ACHN (cell line): Measurements from ENCODE around the gene EDAR.

Source experiments
- DNase-seq: peaks from one replicate; pipeline ENCODE4 v3.0.0-alpha.2; 2015
- in situ Hi-C: cut with HindIII; loops from 2 replicates; pipeline ENCODE4 v1.10.0; 2017; ENCODE audit warnings: low sequenced_read_pairs, low pct_ligation_motif_present, low pct_unique_long_range_greater_than_20kb

Gene EDAR

DNA sequence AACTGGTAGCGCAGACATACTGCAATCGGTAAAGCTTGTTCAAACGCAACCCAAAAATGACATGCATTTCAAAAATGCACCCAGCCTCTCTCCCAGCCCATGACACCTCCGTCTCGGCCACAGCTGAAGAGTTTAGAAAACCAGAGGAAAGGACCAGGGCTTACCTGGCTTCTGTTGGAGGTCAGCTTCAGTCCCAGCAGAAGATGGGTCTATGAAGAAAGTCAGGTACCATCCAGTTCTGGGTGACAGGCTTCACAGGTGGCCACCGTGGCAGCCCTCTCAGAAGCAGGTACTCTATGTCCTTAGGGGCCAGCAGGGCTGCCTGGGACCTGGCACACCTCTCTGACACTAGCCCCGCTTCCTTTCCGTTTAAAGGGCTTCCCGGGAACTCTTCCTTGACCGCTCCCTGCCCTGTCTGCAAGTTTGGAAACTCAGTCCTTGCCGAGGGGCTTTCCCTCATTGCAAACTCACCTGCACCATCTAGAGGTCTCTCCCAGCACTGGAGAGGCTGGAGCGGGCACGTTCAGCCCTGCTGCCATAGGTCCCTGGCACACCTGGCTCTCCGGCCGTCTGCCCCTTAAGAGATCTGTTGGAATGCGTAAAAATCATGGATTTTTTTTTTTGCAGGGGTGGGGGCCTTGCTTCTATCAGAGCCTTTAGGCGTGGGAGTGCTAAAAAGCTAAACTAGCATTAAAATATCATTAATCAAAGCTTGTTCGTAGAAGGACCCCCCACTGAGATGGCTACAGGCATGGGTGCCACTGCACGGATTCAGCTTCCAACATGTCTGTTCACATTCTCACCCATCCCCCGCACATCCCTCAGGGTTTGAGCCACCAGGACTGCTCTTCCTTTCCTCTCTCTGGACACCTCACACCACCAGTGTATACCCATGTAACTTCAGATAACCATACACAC, at the start of gene EDAR:
Gene EDAR, minus strand, starts transcription at position 425 of the 918 bp plus-strand sequence. CDS start 58,206 bp downstream, outside the sequence.
- peak; percentile 54 for DNase-seq
- in situ Hi-C loops: no loop called here

DNA sequence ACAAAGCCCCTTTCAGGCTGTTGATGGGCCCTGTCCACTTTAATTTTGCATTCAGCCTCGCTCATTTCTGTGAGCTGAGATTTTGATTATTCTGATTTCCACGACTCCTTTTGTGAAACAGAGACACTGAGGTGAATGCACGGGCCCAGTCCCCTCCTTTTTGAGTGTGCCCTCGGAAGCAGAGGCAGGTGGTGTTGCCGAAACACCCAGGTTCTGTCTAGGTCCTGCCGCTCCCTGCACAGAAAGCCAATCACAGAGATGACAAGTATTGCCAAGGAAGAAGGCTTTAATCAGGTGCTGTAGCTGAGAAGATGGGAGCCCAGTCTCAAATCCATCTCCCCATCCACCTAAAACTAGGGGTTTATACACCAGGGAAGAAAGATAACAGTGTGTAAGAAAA, 44.2 kb upstream of the EDAR start:
- no peak for DNase-seq
- in situ Hi-C loops: no loop called here

DNA sequence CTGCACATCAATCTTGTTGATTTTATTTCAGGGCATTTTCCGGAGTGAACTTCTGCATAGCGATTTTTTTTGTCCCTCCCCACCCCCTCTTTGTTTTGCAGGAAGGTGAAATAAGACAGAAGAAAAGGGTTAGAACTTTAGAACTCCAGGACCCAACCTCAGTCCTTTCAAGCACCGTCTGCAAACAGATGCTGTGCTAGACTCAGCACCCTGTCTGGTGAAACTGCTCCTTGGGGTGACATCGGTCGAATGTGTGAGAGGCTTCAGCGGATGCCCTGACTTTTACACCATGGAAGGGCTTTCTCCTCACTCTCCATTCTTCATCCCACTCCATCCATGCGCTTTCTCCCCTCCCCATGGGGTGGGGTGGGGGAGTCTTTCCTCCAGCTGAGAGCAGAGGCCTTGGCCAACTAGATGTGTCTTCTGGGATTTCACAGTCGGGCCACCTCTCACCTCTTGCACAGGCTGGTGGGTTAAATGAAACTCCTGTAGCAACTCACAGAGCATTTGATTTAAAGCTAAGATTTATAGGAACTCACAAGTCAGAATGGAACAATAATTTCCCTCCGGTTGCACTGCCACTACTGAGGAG, 43.3 kb upstream of the EDAR start:
- DNase-seq: no peak
- in situ Hi-C loops: no loop called here

DNA sequence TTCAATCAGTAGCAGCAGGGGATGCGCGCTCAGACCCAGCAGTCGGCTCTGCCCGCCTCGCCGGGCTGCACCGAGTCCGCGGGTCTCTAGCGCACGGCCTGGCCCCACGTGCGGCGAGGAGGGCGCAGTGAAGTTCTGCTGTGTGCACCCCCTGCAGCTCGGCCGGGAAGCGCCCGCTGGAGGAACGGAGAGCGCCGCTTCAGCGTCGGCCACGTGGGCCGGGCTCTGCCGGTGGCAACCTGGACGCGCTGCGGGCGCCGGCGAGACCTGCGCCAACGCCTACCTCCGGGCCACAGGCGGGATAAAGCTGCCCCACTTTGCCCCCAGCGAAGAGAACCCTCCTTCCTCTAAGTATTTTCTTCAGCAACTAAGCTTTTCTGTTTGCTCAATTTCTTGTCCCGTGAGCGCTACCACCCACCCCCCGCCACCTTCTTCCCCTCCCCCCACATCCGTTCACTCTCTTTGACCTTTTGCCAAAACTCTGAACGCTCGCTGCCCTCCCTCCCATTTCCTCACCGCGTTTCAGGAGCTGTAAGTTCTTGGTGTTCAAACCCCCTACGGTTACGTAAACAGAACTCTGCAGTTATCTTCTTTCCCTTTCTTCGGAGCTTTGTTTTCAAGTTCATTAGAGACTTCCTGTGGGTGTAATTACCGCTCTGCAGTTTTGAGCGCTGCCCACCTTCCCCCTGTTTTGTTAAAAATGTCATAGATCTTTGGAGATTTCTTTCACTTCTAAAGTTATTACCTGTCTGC, 42.6 kb upstream of the EDAR start:
- in situ Hi-C loops: no loop called here
- peak; percentile 11 for DNase-seq

DNA sequence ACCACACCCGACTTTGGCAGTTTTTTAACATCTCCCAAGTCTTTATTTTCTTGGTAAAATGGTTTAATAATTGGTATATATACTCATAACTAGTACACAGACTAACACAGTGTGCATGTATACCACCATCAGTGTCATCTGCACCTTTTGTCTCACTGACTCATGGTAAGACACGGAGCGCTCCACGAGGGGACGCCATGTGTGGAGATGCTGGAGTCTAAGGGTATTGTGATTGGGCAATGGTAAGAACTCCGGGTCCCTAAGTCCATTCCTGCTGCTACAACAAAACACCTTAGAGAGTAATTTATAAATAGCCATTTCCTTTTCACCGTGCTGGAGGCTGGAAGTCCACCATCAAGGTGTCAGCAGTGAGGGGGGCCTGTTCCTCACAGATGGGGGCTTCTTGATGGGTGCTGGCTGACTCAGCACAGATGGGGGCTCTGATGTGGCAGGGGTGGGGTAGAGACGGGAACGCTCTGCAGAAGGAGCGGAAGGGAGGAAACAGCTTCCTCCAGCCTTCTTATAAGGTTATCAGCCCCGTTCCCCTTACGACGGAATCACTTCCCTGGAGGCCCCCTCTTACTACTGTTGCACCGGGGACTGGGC, 42.0 kb upstream of the EDAR start:
- no peak for DNase-seq
- in situ Hi-C loops: no loop called here

DNA sequence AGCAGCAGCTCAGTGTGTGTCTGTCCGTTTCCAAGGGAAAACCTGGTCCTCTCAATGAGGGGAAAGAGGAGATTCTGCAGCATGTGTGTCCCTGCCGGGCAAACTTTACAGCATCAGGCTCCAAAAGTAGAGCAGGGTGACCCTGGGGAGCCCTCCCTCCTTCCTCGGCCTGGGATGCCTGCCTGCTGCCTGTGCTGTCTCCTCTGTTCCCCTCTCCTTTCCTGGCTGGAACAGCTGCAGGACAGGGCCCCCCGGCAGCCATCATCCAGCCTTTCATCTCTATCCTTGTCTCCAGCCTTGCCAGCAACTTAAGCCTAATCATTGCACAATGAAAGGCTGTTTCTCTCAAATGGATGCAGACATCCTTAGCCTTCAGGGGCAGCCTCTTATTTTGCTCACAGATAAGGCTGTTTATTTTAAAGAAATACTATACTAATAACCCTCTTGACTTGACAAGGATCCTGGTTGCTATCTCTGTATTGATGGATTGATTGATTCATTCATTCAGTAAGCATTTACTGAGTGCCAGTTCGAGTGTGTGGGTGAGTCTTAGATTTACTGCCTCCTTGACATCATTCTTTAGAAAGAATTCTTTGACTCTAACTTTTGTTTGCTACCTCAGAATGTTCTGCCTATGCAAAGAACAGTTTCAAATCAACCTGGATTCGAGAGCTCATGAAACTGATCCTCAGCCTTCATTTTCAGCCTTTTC, 40.6 kb upstream of the EDAR start:
- no peak for DNase-seq

DNA sequence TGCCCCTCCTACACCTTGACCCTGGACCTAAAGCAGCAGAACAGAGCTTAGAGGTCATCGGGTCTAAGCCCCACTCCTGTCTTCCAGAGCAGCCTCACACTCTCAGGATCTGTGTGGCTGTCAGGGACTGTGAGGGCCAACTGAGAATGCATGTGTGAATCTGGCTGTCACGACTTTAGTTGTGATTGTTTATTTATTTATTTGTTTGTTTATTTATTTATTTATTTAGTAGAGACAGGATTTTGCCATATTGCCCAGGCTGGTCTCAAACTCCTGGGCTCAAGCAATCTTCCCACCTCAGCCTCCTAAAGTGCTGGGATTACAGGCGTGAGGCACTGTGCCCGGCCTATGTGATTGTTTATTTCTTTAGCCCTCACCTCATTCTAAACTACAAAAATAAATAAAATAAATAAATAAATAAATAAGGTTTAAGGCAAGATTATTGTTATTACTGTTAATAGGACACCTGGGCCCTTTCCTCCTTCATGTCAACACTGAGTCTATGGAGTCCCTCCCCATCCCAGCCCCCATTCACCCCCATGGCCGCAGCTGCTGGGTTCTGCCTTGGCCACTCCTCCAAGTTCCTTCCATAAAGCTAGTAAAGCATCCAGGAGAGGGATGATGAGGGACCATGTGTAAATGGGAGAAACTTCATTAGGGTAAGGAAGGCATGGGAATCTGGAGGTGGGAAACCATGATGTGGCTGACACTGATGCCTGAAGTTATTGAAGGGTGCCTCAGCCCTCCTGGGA, 39.9 kb upstream of the EDAR start:
- in situ Hi-C loops: no loop called here
- DNase-seq: no peak

More for the DNA sequence above, 40.6 kb upstream of the EDAR start:
- in situ Hi-C loops: no loop called here

DNA sequence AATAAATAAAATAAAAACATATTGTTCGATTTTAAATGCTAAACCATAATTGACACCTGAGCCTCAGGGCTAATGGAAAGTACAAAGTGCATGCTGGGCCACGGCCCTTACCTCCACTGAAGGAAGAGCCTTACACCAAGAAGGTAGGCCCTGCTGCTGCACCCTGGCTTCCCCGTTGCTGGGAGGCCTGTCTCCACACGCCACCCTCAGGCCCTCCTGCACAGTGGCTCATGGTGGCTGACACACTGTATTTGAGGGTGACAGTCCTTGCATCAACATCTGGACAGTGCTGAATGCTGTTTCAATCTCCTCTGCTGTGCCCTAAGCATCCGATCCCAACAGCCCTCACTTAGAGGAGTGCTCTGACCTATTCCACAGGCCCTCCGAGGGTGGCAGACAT, 39.3 kb upstream of the EDAR start:
- in situ Hi-C loops: no loop called here
- DNase-seq: no peak

DNA sequence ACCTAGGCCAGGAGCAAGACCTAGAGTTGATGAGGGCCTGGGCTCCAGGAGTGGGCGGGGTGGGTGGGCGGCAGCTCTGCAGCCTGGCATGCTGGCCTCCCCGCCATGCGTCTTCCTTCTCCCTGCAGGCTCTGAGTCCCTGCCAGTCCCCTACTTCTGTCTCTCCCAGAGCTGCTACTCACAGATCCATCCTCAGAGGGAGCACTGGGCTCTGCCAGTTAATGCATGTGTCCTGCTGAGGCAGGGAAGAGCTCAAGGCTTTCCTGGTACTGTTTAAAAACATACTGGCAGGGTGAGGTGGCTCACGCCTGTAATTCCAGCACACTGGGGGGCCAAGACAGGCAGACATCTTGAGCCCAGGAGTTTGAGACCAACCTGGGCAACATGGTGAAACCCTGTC, 38.7 kb upstream of the EDAR start:
- DNase-seq: no peak
- in situ Hi-C loops: no loop called here

DNA sequence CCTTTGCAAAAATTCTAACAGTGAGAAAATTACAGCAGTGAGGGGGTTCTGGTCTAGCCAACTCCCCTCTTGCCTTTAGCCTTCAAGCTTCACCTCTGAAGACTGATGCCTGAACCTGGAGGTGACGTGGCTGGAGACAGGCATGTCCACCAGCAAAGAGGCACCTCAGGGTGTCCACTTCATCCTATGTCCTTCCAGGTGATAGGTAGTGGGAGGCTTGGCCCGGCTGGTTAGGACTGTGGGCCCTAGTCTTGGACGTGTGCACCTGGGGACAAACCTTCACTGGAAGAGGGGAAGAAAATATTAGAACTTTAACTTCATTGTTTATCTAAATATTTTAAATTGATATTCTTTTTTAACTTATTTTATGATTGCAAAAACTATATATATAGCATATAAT, 35.5 kb upstream of the EDAR start:
- no peak for DNase-seq
- in situ Hi-C loops: no loop called here

DNA sequence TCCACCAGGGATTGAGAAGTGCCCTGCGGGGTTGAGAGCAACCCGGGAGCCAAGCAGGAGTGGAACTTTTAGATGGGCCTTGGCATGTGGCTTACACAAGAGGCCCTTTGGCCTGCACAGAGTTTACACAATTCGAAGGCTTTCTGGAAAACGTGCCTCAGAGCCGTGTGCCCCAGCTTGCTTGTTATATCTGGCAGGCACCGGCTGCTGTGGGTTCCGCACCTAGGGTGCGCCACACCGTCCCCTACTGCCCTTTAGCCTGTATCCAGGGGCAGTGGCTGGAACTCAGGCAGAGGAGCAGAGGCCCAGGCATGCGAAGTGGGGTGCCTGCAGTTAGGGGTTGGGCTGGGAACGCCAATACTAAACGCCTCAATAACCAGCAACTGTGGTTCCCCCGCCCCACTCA, 32.9 kb upstream of the EDAR start:
- no peak for DNase-seq
- in situ Hi-C loops: no loop called here

DNA sequence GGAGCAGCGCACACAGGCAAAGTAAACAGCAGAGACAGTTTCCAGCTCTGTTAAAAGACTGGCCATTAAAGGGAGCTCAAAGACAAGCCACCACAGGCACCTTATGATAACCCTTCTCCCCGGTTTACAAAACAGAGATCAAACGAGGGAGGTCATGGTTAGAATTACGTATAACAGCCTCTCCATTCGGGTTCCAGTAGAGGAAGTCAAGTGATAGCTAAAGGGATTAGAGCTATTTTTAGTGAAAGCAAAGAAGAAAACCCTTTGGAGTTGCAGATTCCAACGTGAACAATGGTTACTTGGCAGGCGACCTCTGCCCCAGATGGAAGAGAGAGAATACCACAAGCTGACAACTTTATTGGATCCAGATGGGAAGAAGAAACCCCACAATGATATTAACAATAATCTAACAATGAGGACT, 31.2 kb upstream of the EDAR start:
- no peak for DNase-seq

DNA sequence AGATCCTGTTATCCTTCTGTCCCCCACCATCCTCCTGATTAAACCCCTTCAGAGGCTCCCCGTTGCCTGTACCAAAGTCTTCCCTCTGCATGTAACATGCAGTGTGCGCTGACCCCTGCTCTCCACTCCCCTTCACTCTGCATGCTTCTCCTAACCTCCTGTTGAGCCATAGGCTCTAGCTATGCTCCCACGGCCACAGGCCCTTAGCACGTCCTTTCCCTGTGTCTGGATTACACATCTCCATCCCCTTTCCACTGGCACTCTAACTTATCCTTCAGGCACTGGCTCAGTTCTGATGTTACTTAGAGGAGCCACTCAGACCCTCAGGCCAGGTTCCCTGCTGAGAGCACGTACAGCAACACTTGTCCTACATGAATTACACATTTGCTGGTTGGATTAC, 29.4 kb upstream of the EDAR start:
- DNase-seq: no peak
- in situ Hi-C loops: no loop called here

More for the DNA sequence above, 31.2 kb upstream of the EDAR start:
- in situ Hi-C loops: no loop called here

DNA sequence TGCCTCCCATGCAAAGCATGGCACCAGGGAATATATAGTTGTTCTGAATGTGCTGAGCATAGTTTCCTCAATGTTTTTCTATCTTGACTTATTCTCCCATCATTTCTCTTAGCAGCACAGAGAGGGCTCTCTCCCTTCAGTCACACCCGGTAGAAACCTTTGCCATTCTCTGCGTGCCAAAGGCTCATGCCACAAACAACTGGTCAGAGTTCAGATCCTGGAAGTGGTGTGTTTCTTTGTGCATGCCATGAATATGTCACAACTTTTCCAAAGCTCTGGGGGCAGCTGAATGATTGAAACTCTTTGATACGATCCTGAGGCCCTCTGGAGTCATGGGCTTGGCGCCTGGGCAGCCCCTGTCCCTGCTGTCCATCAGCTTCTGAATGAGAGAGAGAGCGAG, 28.0 kb upstream of the EDAR start:
- in situ Hi-C loops: no loop called here
- no peak for DNase-seq

DNA sequence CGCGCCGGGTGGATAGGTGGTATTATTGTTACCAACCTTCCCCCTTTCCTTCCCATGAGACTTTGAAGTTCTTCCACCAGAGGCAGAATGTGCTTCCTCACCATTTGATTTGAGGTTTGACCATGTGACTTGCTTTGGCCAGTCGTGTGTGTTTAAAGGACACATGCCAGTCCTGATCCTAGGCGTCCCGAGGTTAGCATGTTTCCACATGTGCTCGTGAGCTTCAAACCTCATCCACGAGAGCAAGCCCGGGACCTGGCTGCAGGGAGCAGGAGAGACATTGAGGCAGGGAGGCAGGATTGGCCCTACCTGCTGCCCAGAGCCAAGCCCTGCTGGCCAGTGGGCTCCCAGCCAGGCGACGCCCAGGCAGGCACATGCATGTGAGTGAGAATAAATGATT, 27.4 kb upstream of the EDAR start:
- in situ Hi-C loops: no loop called here
- DNase-seq: no peak

DNA sequence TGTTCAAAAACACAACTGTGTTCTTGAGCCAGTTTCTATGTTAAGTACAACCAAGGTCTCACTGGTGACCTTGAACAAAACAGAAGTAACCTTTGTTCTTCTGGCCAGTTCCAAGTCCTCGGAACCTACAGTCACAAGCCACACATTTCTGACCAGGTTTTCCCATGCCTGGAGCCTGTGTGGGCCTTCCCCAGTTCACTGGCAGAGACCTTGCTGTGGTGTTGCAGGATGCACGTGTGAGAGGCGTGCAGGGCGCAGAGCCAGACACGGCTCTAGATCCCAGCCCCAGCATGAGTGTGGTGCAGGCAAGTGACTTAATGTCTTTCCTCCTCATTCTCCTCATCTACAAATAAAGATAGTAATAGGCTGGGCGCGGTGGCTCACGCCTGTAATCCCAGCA, 25.5 kb upstream of the EDAR start:
- DNase-seq: no peak
- in situ Hi-C loops: no loop called here

DNA sequence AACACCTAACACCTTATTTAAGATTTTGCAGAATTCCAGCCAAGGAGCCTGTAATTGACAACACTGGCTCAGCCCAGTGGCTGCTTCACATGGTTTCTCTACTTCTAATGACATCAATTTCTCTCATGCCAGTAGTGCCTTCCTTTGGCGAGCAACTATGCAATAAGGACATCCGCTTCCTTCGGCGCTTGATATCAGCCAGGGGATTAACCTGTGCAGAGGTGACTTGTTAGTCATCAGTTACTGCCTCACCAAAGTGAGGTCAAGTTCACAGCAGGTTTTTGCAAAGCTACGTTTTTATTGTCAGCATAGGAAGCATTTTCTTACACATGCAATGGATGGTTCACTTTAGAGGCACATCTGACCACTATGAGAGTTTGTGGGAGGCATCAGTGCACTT, 24.0 kb upstream of the EDAR start:
- in situ Hi-C loops: no loop called here
- DNase-seq: no peak
